ENCODE data around the gene TBCEL.
"Not testable (repeated sequence)": the region's sequence is repeated elsewhere in the genome, so short reads cannot be mapped to it uniquely, and the experiment has no call there.

The TBCEL gene

GRCh38 chr11:121012091-121012490 is 11.8 kb upstream of the TBCEL start:
- FAIRE-seq: no peak
- TF ChIP-seq POU2F2 (IDR thresholded peaks at IDR 0.05; ENCODE audit: low read depth, low read length) (no peak), PAX5 (IDR thresholded peaks at IDR 0.05; ENCODE audit: insufficient read depth, low read length, severe bottlenecking) (no peak), POLR2A (IDR thresholded peaks at IDR 0.05; ENCODE audit: low read depth, low read length) (no peak), SPI1 (IDR thresholded peaks at IDR 0.05; ENCODE audit: low read depth, low read length) (no peak), TAF1 (IDR thresholded peaks at IDR 0.05; ENCODE audit: low read depth, low read length) (no peak), POLR2AphosphoS5 (IDR thresholded peaks at IDR 0.05; ENCODE audit: low read depth, low read length) (no peak)
- DNase-seq (ENCODE audit: insufficient read length, low spot score): no peak

- DNase-seq (ENCODE audit: insufficient read length, low spot score) (no peak), FAIRE-seq (no peak)
- no peak for TF ChIP-seq TAF1 (IDR thresholded peaks at IDR 0.05; ENCODE audit: low read depth, low read length)
- TF ChIP-seq SPI1 (IDR thresholded peaks at IDR 0.05; ENCODE audit: low read depth, low read length): no peak
- TF ChIP-seq POU2F2 (IDR thresholded peaks at IDR 0.05; ENCODE audit: low read depth, low read length): no peak
These were observed 5.2 kb upstream of the TBCEL start for GRCh38 chr11:121018746-121019145.

GRCh38 chr11:121021718-121022117 is 2.2 kb upstream of the TBCEL start:
- not testable (repeated sequence) for DNase-seq (ENCODE audit: insufficient read length, low spot score); FAIRE-seq

- TF ChIP-seq PAX5 (IDR thresholded peaks at IDR 0.05; ENCODE audit: insufficient read depth, low read length, severe bottlenecking) (no peak), TAF1 (IDR thresholded peaks at IDR 0.05; ENCODE audit: low read depth, low read length) (no peak), POU2F2 (IDR thresholded peaks at IDR 0.05; ENCODE audit: low read depth, low read length) (no peak), SPI1 (IDR thresholded peaks at IDR 0.05; ENCODE audit: low read depth, low read length) (no peak), POLR2AphosphoS5 (IDR thresholded peaks at IDR 0.05; ENCODE audit: low read depth, low read length) (no peak), POLR2A (IDR thresholded peaks at IDR 0.05; ENCODE audit: low read depth, low read length) (no peak)
- DNase-seq (ENCODE audit: insufficient read length, low spot score): peak; percentile 12
These were observed 1.1 kb downstream of the TBCEL start for GRCh38 chr11:121024989-121025388.

GRCh38 chr11:121029153-121029552 is 5.3 kb downstream of the TBCEL start:
- DNase-seq (ENCODE audit: insufficient read length, low spot score) (no peak), FAIRE-seq (no peak)
- TF ChIP-seq POLR2AphosphoS5 (IDR thresholded peaks at IDR 0.05; ENCODE audit: low read depth, low read length) (no peak), POU2F2 (IDR thresholded peaks at IDR 0.05; ENCODE audit: low read depth, low read length) (no peak), POLR2A (IDR thresholded peaks at IDR 0.05; ENCODE audit: low read depth, low read length) (no peak), SPI1 (IDR thresholded peaks at IDR 0.05; ENCODE audit: low read depth, low read length) (no peak), TAF1 (IDR thresholded peaks at IDR 0.05; ENCODE audit: low read depth, low read length) (no peak), PAX5 (IDR thresholded peaks at IDR 0.05; ENCODE audit: insufficient read depth, low read length, severe bottlenecking) (no peak)

More at GRCh38 chr11:121024989-121025388, 1.1 kb downstream of the TBCEL start:
- peak; percentile 86 for FAIRE-seq

GRCh38 chr11:121029813-121030445 is 6.0 kb downstream of the TBCEL start:
- FAIRE-seq: no peak
- no peak for TF ChIP-seq POLR2AphosphoS5 (IDR thresholded peaks at IDR 0.05; ENCODE audit: low read depth, low read length)
- TF ChIP-seq POLR2A (IDR thresholded peaks at IDR 0.05; ENCODE audit: low read depth, low read length): no peak
- TF ChIP-seq POU2F2 (IDR thresholded peaks at IDR 0.05; ENCODE audit: low read depth, low read length): no peak
- no peak for TF ChIP-seq SPI1 (IDR thresholded peaks at IDR 0.05; ENCODE audit: low read depth, low read length)
- no peak for TF ChIP-seq TAF1 (IDR thresholded peaks at IDR 0.05; ENCODE audit: low read depth, low read length)
- TF ChIP-seq PAX5 (IDR thresholded peaks at IDR 0.05; ENCODE audit: insufficient read depth, low read length, severe bottlenecking): no peak
- DNase-seq (ENCODE audit: insufficient read length, low spot score): no peak

- DNase-seq (ENCODE audit: insufficient read length, low spot score) (no peak), FAIRE-seq (no peak)
- TF ChIP-seq POLR2A (IDR thresholded peaks at IDR 0.05; ENCODE audit: low read depth, low read length) (no peak), POU2F2 (IDR thresholded peaks at IDR 0.05; ENCODE audit: low read depth, low read length) (no peak), TAF1 (IDR thresholded peaks at IDR 0.05; ENCODE audit: low read depth, low read length) (no peak), PAX5 (IDR thresholded peaks at IDR 0.05; ENCODE audit: insufficient read depth, low read length, severe bottlenecking) (no peak)
These were observed 7.3 kb downstream of the TBCEL start for GRCh38 chr11:121031167-121031566.

GRCh38 chr11:121031648-121032047 is 7.7 kb downstream of the TBCEL start:
- not testable (repeated sequence) for DNase-seq (ENCODE audit: insufficient read length, low spot score); FAIRE-seq

GRCh38 chr11:121032546-121032945 is 8.6 kb downstream of the TBCEL start:
- FAIRE-seq: peak; percentile 76
- no peak for DNase-seq (ENCODE audit: insufficient read length, low spot score)
- TF ChIP-seq POU2F2 (IDR thresholded peaks at IDR 0.05; ENCODE audit: low read depth, low read length): no peak
- no peak for TF ChIP-seq POLR2AphosphoS5 (IDR thresholded peaks at IDR 0.05; ENCODE audit: low read depth, low read length)
- TF ChIP-seq SPI1 (IDR thresholded peaks at IDR 0.05; ENCODE audit: low read depth, low read length): no peak
- no peak for TF ChIP-seq PAX5 (IDR thresholded peaks at IDR 0.05; ENCODE audit: insufficient read depth, low read length, severe bottlenecking)
- no peak for TF ChIP-seq POLR2A (IDR thresholded peaks at IDR 0.05; ENCODE audit: low read depth, low read length)
- TF ChIP-seq TAF1 (IDR thresholded peaks at IDR 0.05; ENCODE audit: low read depth, low read length): no peak

- FAIRE-seq (no peak), DNase-seq (ENCODE audit: insufficient read length, low spot score) (no peak)
- TF ChIP-seq TAF1 (IDR thresholded peaks at IDR 0.05; ENCODE audit: low read depth, low read length) (no peak), POU2F2 (IDR thresholded peaks at IDR 0.05; ENCODE audit: low read depth, low read length) (no peak), PAX5 (IDR thresholded peaks at IDR 0.05; ENCODE audit: insufficient read depth, low read length, severe bottlenecking) (no peak), POLR2AphosphoS5 (IDR thresholded peaks at IDR 0.05; ENCODE audit: low read depth, low read length) (no peak), SPI1 (IDR thresholded peaks at IDR 0.05; ENCODE audit: low read depth, low read length) (no peak), POLR2A (IDR thresholded peaks at IDR 0.05; ENCODE audit: low read depth, low read length) (no peak)
These were observed 9.7 kb downstream of the TBCEL start for GRCh38 chr11:121033635-121034034.
